GM12892 (cell line): Measurements from ENCODE around the gene LHFPL3.

Experiments
- POLR2A ChIP-seq: IDR thresholded peaks from 2 replicates; pipeline ENCODE4 v1.6.1; 2011; ENCODE audit warnings: low read depth, low read length, control low read depth
- POLR2AphosphoS5 ChIP-seq: IDR thresholded peaks from 2 replicates; pipeline ENCODE4 v1.6.1; 2011; ENCODE audit warnings: low read depth, low read length, control low read depth
- TAF1 ChIP-seq: IDR thresholded peaks from 2 replicates; pipeline ENCODE4 v1.6.1; 2011; ENCODE audit warnings: low read depth, mild to moderate bottlenecking, control low read depth, low read length, borderline replicate concordance

DNA sequence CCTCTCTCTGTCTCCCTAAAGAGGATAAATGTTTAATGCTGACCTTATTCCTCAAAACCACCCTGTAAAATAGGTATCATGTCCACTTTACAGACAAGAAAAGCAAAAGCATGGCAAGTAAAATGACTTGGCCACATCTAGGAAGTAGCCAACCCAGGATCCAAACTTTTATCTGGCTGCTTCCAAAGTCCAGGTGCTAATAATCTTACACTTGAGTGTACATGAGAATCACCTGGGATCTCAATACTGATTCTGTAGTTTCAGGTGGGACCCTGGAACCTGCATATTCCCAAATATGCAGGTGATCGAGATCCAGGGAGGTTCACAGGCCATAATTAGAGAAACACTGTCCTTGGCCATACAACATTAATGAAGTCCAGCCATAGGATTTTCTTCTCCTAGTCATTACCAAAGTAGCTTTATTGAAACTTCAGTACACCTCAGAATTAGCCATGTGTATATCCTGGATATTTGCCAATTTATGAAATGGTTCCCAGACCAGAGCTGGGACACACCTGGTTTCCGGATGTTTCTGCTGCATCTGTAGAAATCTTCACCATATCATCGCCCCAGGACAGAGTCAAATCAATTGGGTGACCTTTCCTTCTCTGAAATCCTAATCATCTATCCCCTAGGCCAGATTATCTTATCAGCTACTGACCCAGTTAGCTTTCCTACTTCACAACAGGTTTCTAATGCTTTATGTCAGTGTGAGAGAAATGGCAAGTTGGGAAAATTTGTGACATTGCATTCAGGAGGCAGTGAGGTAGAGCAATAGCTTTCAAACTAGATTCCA lies 566.5 kb downstream of the LHFPL3 start:
- no peak for TF ChIP-seq POLR2AphosphoS5
- TF ChIP-seq POLR2A, result no peak
- TF ChIP-seq TAF1, result no peak
